Measurements from ENCODE around the gene PTPRH. TPM values are rescaled to one million over a fixed set of nuclear protein-coding genes. Genes with fewer than 3 reads are reported as not detected.
A peak's percentile ranks its signal among the peaks of the same experiment; 100 is the strongest.

The PTPRH gene
- total RNA-seq, 1 donor from 2014 or later: 1.2 TPM

GRCh38 chr19:55131421-55131820, 77.9 kb downstream of the PTPRH start:
- H3K36me3 Mint-ChIP-seq (ENCODE audit: low read depth): no peaks in the 10 kb centered on the region
- TF ChIP-seq CTCF (conservative IDR thresholded peaks at IDR 0.05): no peak
- peaks cover 3% of the 10 kb centered on the region for H3K4me1 Mint-ChIP-seq
- DNase-seq (ENCODE audit: low read depth, low spot score): no peak
- H3K27me3 Mint-ChIP-seq (ENCODE audit: low read depth): peaks cover 21% of the 10 kb centered on the region
- H3K27ac Mint-ChIP-seq (ENCODE audit: unreplicated experiment): no peak overlapping the region
- H3K9me3 Mint-ChIP-seq: no peaks in the 10 kb centered on the region
- H3K4me3 Mint-ChIP-seq: no peak overlapping the region

Small RNA genes within 50 kb of the gene (microRNA-seq; reads per million reads assigned to microRNA genes)
- 5.3 reads per million for gene MIR6802
- 9.5 reads per million, percentile 17 among the genes with 10 or more reads in this experiment for gene MIR6803
- 8.9 reads per million, percentile 14 among the genes with 10 or more reads in this experiment for gene MIR6804

Other genes starting within 250 kb of the PTPRH start
- gene NLRP2, start 243.1 kb downstream of the PTPRH start, total RNA-seq: 47.2 and 48.1 TPM in 2 replicates
- gene GP6, start 171.2 kb downstream of the PTPRH start, total RNA-seq: 0.33 and 0.39 TPM in 2 replicates
- 19.9 and 20.4 TPM in 2 replicates for gene RDH13, start 146.4 kb downstream of the PTPRH start, total RNA-seq
- gene EPS8L1, start 133.6 kb downstream of the PTPRH start, total RNA-seq: 22.4 TPM in 2 replicates
- 107 and 108 TPM in 2 replicates for gene PPP1R12C, start 91.9 kb downstream of the PTPRH start, total RNA-seq
- 1.1 TPM in 1 of 2 replicates, not detected in the other for gene TNNT1, start 60.3 kb downstream of the PTPRH start, total RNA-seq
- 5.4 and 6.5 TPM in 2 replicates for gene TNNI3, start 51.8 kb downstream of the PTPRH start, total RNA-seq
- gene DNAAF3, start 42.9 kb downstream of the PTPRH start, total RNA-seq: 9.5 and 10.4 TPM in 2 replicates
- 3.5 and 4.3 TPM in 2 replicates for gene SYT5, start 29.2 kb downstream of the PTPRH start, total RNA-seq
- gene TMEM86B, start 19.3 kb upstream of the PTPRH start, total RNA-seq: 4.9 and 5.8 TPM in 2 replicates
- gene PPP6R1, start 49.5 kb upstream of the PTPRH start, total RNA-seq: 71.2 and 73.1 TPM in 2 replicates
- gene HSPBP1, start 70.6 kb upstream of the PTPRH start, total RNA-seq: 53.8 and 54.7 TPM in 2 replicates
- 50.0 and 50.7 TPM in 2 replicates for gene BRSK1, start 74.5 kb upstream of the PTPRH start, total RNA-seq
- gene TMEM150B, start 115.8 kb upstream of the PTPRH start, total RNA-seq: not detected in 2 replicates
- gene KMT5C, start 130.4 kb upstream of the PTPRH start, total RNA-seq: 32.9 and 35.2 TPM in 2 replicates
- gene COX6B2, start 145.2 kb upstream of the PTPRH start, total RNA-seq: 0.16 TPM in 1 of 2 replicates, not detected in the other
- not detected in 2 replicates for gene GARIN5B, start 153.8 kb upstream of the PTPRH start, total RNA-seq
- gene IL11, start 161.0 kb upstream of the PTPRH start, total RNA-seq: 0.56 and 0.59 TPM in 2 replicates
- not detected in 2 replicates for gene TMEM190, start 167.3 kb upstream of the PTPRH start, total RNA-seq
- 0.40 and 0.71 TPM in 2 replicates for gene TMEM238, start 174.8 kb upstream of the PTPRH start, total RNA-seq
- gene RPL28, start 176.4 kb upstream of the PTPRH start, total RNA-seq: 1,888 and 1,936 TPM in 2 replicates
- 243 and 269 TPM in 2 replicates for gene UBE2S, start 198.3 kb upstream of the PTPRH start, total RNA-seq
- gene SHISA7, start 233.8 kb upstream of the PTPRH start, total RNA-seq: 0.54 and 0.59 TPM in 2 replicates